IMR-90 (cell line): Measurements from ENCODE around the gene SSPN. TPM values are rescaled to one million over a fixed set of nuclear protein-coding genes. Genes with fewer than 3 reads are reported as not detected.

Source experiments
- ATAC-seq: fragments of 200-7000 bp; cut with Tn5 transposase; 2 replicates; pipeline ENCODE4 v1.9.1; 2020; ENCODE audit warnings: low read depth, mild to moderate bottlenecking, moderate library complexity
- BruUV-seq: library from RNA; stranded (reverse); fragments of 400-500 nt; replicated peaks from 2 replicates; lab custom pipeline; 2021; lab: Mats Ljungman, UMichigan
- CTCF ChIA-PET: fragments of 300-600 bp; formaldehyde crosslinking; extraction: SDS; loops from one replicate; lab custom pipeline; 2021; ENCODE audit warnings: antibody characterized with exemption; lab: Yijun Ruan, JAX
- POLR2A ChIA-PET: fragments of 300-600 bp; sonication (Branson Sonifier 250); formaldehyde crosslinking; loops from one replicate; lab custom pipeline; 2022; ENCODE audit warnings: antibody characterized with exemption; ENCODE audit not compliant: unreplicated experiment; lab: Charles Lee
- DNase-seq: peaks from one replicate; pipeline ENCODE4 v3.0.0; 2013
- H2AFZ ChIP-seq: replicated peaks from 2 replicates; pipeline ENCODE3; 2013; ENCODE audit warnings: low read length, mild to moderate bottlenecking; ENCODE audit not compliant: poor library complexity
- H2AK5ac ChIP-seq: 2 replicates; pipeline ENCODE4 v1.6.1; 2013; ENCODE audit warnings: low read depth, low read length, inconsistent platforms
- H2AK9ac ChIP-seq: replicated peaks from 2 replicates; pipeline ENCODE3; 2013; ENCODE audit warnings: mild to moderate bottlenecking, low read depth, low read length, moderate library complexity; ENCODE audit not compliant: poor library complexity
- H2BK120ac ChIP-seq: 2 replicates; pipeline ENCODE4 v1.6.1; 2013; ENCODE audit warnings: low read depth, low read length, inconsistent platforms
- H2BK15ac ChIP-seq: 3 replicates; pipeline ENCODE4 v1.6.1; 2013; ENCODE audit warnings: low read depth, low read length, inconsistent platforms
- H2BK20ac ChIP-seq: 2 replicates; pipeline ENCODE4 v1.6.1; 2013; ENCODE audit warnings: low read depth, mild to moderate bottlenecking, inconsistent platforms, low read length, moderate library complexity
- H2BK5ac ChIP-seq: 2 replicates; pipeline ENCODE4 v1.6.1; 2013; ENCODE audit warnings: mild to moderate bottlenecking, low read depth, low read length, inconsistent platforms; ENCODE audit not compliant: poor library complexity, severe bottlenecking
- H3K14ac ChIP-seq: replicated peaks from 2 replicates; pipeline ENCODE4 v1.6.1; 2013; ENCODE audit warnings: low read depth, low read length, inconsistent platforms
- H3K18ac ChIP-seq: 2 replicates; pipeline ENCODE4 v1.6.1; 2013; ENCODE audit warnings: low read depth, low read length, control low read depth
- H3K23ac ChIP-seq: 2 replicates; pipeline ENCODE4 v1.6.1; 2013; ENCODE audit warnings: low read depth, low read length, inconsistent platforms
- H3K27ac ChIP-seq: 2 replicates; pipeline ENCODE4 v1.5.1; 2013; ENCODE audit warnings: mild to moderate bottlenecking, control low read depth, low read length; ENCODE audit not compliant: insufficient read depth
- H3K27me3 ChIP-seq: 2 replicates; pipeline ENCODE4 v1.6.1; 2013; ENCODE audit warnings: low read length; ENCODE audit not compliant: control insufficient read depth, insufficient read depth
- H3K36me3 ChIP-seq: 2 replicates; pipeline ENCODE4 v1.6.1; 2013; ENCODE audit warnings: low read length, mixed read lengths; ENCODE audit not compliant: control insufficient read depth, insufficient read depth
- H3K4ac ChIP-seq: 2 replicates; pipeline ENCODE4 v1.6.1; 2013; ENCODE audit warnings: low read depth, low read length, inconsistent platforms
- H3K4me1 ChIP-seq: 2 replicates; pipeline ENCODE4 v1.6.1; 2013; ENCODE audit warnings: low read length, mixed read lengths; ENCODE audit not compliant: control insufficient read depth, insufficient read depth
- H3K4me2 ChIP-seq: 2 replicates; pipeline ENCODE4 v1.6.1; 2013; ENCODE audit warnings: low read depth, mild to moderate bottlenecking, control low read depth, low read length, moderate library complexity
- H3K4me3 ChIP-seq: 2 replicates; pipeline ENCODE4 v1.5.1; 2013; ENCODE audit warnings: low read depth, mild to moderate bottlenecking, control low read depth, low read length, moderate library complexity; ENCODE audit not compliant: insufficient read depth
- H3K56ac ChIP-seq: 2 replicates; pipeline ENCODE4 v1.6.1; 2013; ENCODE audit warnings: low read length, inconsistent platforms; ENCODE audit not compliant: insufficient read depth; ENCODE audit errors: extremely low read depth
- H3K79me1 ChIP-seq, 2 experiments: 2 replicates each; pipeline ENCODE4 v1.6.1; 2013; ENCODE audit warnings: low read length in 2 of 2, inconsistent platforms in 1 of 2, low read depth in 1 of 2
- H3K9ac ChIP-seq: 2 replicates; pipeline ENCODE4 v1.6.1; 2013; ENCODE audit warnings: low read depth, low read length, control low read depth
- H3K9me1 ChIP-seq: 2 replicates; pipeline ENCODE4 v1.6.1; 2013; ENCODE audit warnings: low read length, inconsistent platforms; ENCODE audit not compliant: insufficient read depth
- H3K9me3 ChIP-seq: 2 replicates; pipeline ENCODE4 v1.6.1; 2013; ENCODE audit warnings: low read length; ENCODE audit not compliant: control insufficient read depth, insufficient read depth
- H4K20me1 ChIP-seq: 2 replicates; pipeline ENCODE4 v1.6.1; 2013; ENCODE audit warnings: low read length, inconsistent platforms; ENCODE audit not compliant: insufficient read depth
- H4K5ac ChIP-seq: 2 replicates; pipeline ENCODE4 v1.6.1; 2013; ENCODE audit warnings: mild to moderate bottlenecking, low read depth, low read length, control low read depth
- H4K8ac ChIP-seq, 2 experiments: 2 replicates each; pipeline ENCODE4 v1.6.1; 2013; ENCODE audit warnings: low read depth in 2 of 2, low read length in 2 of 2, control low read depth in 1 of 2, inconsistent platforms in 1 of 2
- H4K91ac ChIP-seq: 2 replicates; pipeline ENCODE4 v1.6.1; 2013; ENCODE audit warnings: low read depth, low read length, inconsistent platforms; ENCODE audit not compliant: insufficient read depth
- BHLHE40 ChIP-seq: fragments of 150-350 bp; IDR thresholded peaks from 2 replicates; pipeline ENCODE4 v1.6.1; 2016; ENCODE audit warnings: mild to moderate bottlenecking, low read depth, low read length
- CEBPB ChIP-seq: IDR thresholded peaks from 2 replicates; pipeline ENCODE4 v1.6.1; 2012; ENCODE audit warnings: low read depth, low read length, improper control_type of control experiment
- FOS ChIP-seq: fragments of 150-350 bp; IDR thresholded peaks from 2 replicates; pipeline ENCODE4 v1.6.1; 2016; ENCODE audit warnings: low read depth, low read length
- MAFK ChIP-seq: IDR thresholded peaks from 2 replicates; pipeline ENCODE4 v1.6.1; 2012; ENCODE audit warnings: low read depth, low read length, improper control_type of control experiment
- MXI1 ChIP-seq: IDR thresholded peaks from 2 replicates; pipeline ENCODE4 v1.6.1; 2012; ENCODE audit warnings: low read depth, mild to moderate bottlenecking, low read length, moderate library complexity, borderline replicate concordance
- NFE2L2 ChIP-seq: fragments of 150-350 bp; IDR thresholded peaks from 2 replicates; pipeline ENCODE4 v1.6.1; 2016; ENCODE audit warnings: low read depth, mild to moderate bottlenecking, low read length
- POLR2A ChIP-seq: IDR thresholded peaks from 2 replicates; pipeline ENCODE4 v1.6.1; 2012; ENCODE audit warnings: mild to moderate bottlenecking, low read depth, low read length
- RAD21 ChIP-seq: IDR thresholded peaks from 2 replicates; pipeline ENCODE4 v1.6.1; 2012; ENCODE audit warnings: low read length, improper control_type of control experiment
- RFX5 ChIP-seq: IDR thresholded peaks from 2 replicates; pipeline ENCODE4 v1.8.0; 2012; ENCODE audit warnings: low read depth, mild to moderate bottlenecking, low read length, moderate library complexity
- USF2 ChIP-seq: fragments of 150-350 bp; IDR thresholded peaks from 2 replicates; pipeline ENCODE4 v1.6.1; 2017; ENCODE audit warnings: mild to moderate bottlenecking, antibody characterized with exemption, low read length, low read depth
- WGBS, 2 experiments: methylation state at CpG; one replicate each; pipeline versions ENCODE4 v1.1.5 to v1.1.7; 2013; ENCODE audit warnings: missing lambda C conversion rate in 2 of 2; ENCODE audit not compliant: insufficient read length in 1 of 2; ENCODE audit errors: extremely low coverage in 2 of 2; 5-methylcytosine and 5-hydroxymethylcytosine counted together
- dilution Hi-C: fragments of 300-500 bp; cut with HindIII; formaldehyde crosslinking; loops from one replicate; pipeline ENCODE4 v1.14.3; 2018; ENCODE audit warnings: low sequenced_read_pairs; ENCODE audit not compliant: unreplicated experiment
- in situ Hi-C: fragments of 300-500 bp; cut with MboI; formaldehyde crosslinking; loops from 3 replicates; pipeline ENCODE4 v1.14.3; 2019; ENCODE audit warnings: low sequenced_read_pairs, inconsistent platforms, mixed read lengths
- intact Hi-C: fragments of 100-400 bp; cut with micrococcal nuclease; formaldehyde crosslinking; loops from 2 replicates; pipeline ENCODE4 v1.10.0; 2022
- polyA plus RNA-seq, 3 experiments: library from polyadenylated mRNA; depleted of rRNA; stranded (reverse); fragments of >200 nt; gene quantifications; 2 replicates each; pipeline ENCODE4 v1.2.3, GENCODE V29; 2012; ENCODE audit warnings: low replicate concordance in 1 of 3
- total RNA-seq: library from RNA; depleted of rRNA; stranded (reverse); fragments of >200 nt; gene quantifications from 2 replicates; pipeline ENCODE4 v1.2.3, GENCODE V29; 2012

Gene SSPN
- total and polyA plus RNA-seq, 2 of the 4 experiments (the other 2 are of a cell fraction) = 3.5 to 5.6 TPM

GRCh38 chr12:26231921-26232320 is 36.5 kb downstream of the SSPN start:
- ChIA-PET POLR2A (no interaction called here), CTCF (no interaction called here)
- intact Hi-C loops (no loop called here), in situ Hi-C loops (no loop called here), dilution Hi-C loops (no loop called here)
- Histone ChIP-seq H3K79me1 (no peaks in the 10 kb centered on the region), H2AK9ac (no peak overlapping the region), H3K14ac (no peak overlapping the region), H3K27me3 (no peaks in the 10 kb centered on the region; the same call in 1 of the 2 replicates), H3K56ac (no peak overlapping the region), H3K9ac (no peak overlapping the region), H2AK5ac (no peak overlapping the region), H3K9me3 (no peaks in the 10 kb centered on the region), H4K20me1 (no peaks in the 10 kb centered on the region), H4K5ac (no peak overlapping the region), H4K8ac (no peak overlapping the region), H3K18ac (no peak overlapping the region), H3K4me3 (no peak overlapping the region), H4K91ac (no peak overlapping the region), H3K4me2 (no peak overlapping the region), H2BK15ac (no peak overlapping the region), H3K36me3 (no peaks in the 10 kb centered on the region), H3K4ac (no peak overlapping the region), H2BK5ac (no peak overlapping the region), H2BK20ac (no peak overlapping the region), H3K9me1 (no peaks in the 10 kb centered on the region), H2BK120ac (no peak overlapping the region), H2AFZ (no peak overlapping the region), H3K4me1 (no peaks in the 10 kb centered on the region), H3K27ac (no peak overlapping the region), H3K23ac (no peak overlapping the region)
- no peak for ATAC-seq
- no TSS peak for BruUV-seq
- no peak for TF ChIP-seq RFX5
- no peak for TF ChIP-seq MAFK
- TF ChIP-seq FOS = no peak
- TF ChIP-seq NFE2L2 = no peak
- no peak for TF ChIP-seq RAD21
- TF ChIP-seq CEBPB = no peak
- TF ChIP-seq USF2 = no peak
- no peak for TF ChIP-seq MXI1
- TF ChIP-seq POLR2A = no peak
- no peak for TF ChIP-seq BHLHE40
- WGBS, 2 experiments = no CpG with 5 or more reads among the region's 3 CpGs
- no peak for DNase-seq
